ENCODE data around the gene MYPN. TPM values are rescaled to one million over a fixed set of nuclear protein-coding genes. Genes with fewer than 3 reads are reported as not detected.

The MYPN gene
- total RNA-seq, 1 experiment from 2014 or later = not detected

DNA sequence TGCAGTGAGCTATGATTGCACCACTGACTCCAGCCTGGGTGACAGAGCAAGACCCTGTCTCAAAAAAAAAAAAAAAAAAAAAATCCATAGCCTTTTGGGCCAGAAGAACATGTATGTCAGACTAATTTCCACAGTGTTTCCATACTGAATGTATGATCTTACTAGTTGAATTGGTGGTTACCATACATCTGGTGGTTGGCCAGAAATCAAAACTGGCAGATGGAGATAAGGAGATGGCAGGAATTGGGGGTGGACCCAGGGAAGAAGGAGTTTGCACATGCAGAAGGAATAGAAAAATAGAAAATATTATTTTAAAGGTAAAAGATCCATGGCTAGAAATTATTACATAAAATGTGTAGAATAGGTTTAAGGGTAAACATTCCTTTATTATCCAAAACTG is 126.3 kb downstream of the MYPN start:
- H3K79me2 ChIP-seq (ENCODE audit: insufficient read depth, low read length) = no peaks in the 10 kb centered on the region
- H4K20me1 ChIP-seq (ENCODE audit: control insufficient read depth, insufficient read depth, insufficient read length) = no peaks in the 10 kb centered on the region
- Mint-ChIP-seq H3K4me3 (no peak overlapping the region), H3K27ac (no peak overlapping the region), H3K27me3 (ENCODE audit: low read depth) (peaks cover 31% of the 10 kb centered on the region), H3K36me3 (ENCODE audit: insufficient read depth in 1 of 3, low read depth in 3 of 3) (no peaks in the 10 kb centered on the region), H3K4me1 (peaks cover 10% of the 10 kb centered on the region in 2 experiments), H3K9me3 (no peaks in the 10 kb centered on the region)
- H4K91ac ChIP-seq (ENCODE audit: insufficient read length, low read depth, low read length) = no peak overlapping the region
- H3T11ph ChIP-seq (ENCODE audit: low read length) = no peak overlapping the region
- no peak overlapping the region for H4K8ac ChIP-seq (replicated peaks; ENCODE audit: insufficient read length, low read depth, low read length)
- H3K4me1 ChIP-seq (ENCODE audit: insufficient read depth, low read length) = no peaks in the 10 kb centered on the region; the same call in 1 of the 2 replicates
- no peak overlapping the region for H3K14ac ChIP-seq (ENCODE audit: insufficient read depth, low read length)
- H2BK5ac ChIP-seq (ENCODE audit: insufficient read length, low read length) = no peak overlapping the region
- no peak overlapping the region for H3K56ac ChIP-seq (ENCODE audit: insufficient read length, low read depth, low read length)
- H3K9me3 ChIP-seq (ENCODE audit: control insufficient read depth, low read depth, low read length) = no peaks in the 10 kb centered on the region
- H3K23me2 ChIP-seq (ENCODE audit: insufficient read length, low read depth, low read length, poor library complexity, severe bottlenecking) = peaks cover 8% of the 10 kb centered on the region
- H3K27me3 ChIP-seq (ENCODE audit: insufficient read depth, low read length) = no peaks in the 10 kb centered on the region; the same call in 1 of the 2 replicates
- no peak overlapping the region for H3K27ac ChIP-seq (ENCODE audit: insufficient read length, low read depth, low read length)
- H3K18ac ChIP-seq (ENCODE audit: insufficient read length, low read depth, low read length) = no peak overlapping the region
- no peak overlapping the region for H2BK12ac ChIP-seq (ENCODE audit: insufficient read length, low read depth, low read length)
- H2BK15ac ChIP-seq (ENCODE audit: low read depth, low read length) = no peak overlapping the region
- no peak overlapping the region for H3K4ac ChIP-seq (ENCODE audit: low read depth, low read length)
- no peak for DNase-seq
- no peak overlapping the region for H2BK20ac ChIP-seq (ENCODE audit: low read depth, low read length, poor library complexity, severe bottlenecking)
- no peak overlapping the region for H2AK5ac ChIP-seq (ENCODE audit: insufficient read length, low read length)
- H2BK120ac ChIP-seq (ENCODE audit: low read depth, low read length, poor library complexity, severe bottlenecking) = no peak overlapping the region
- no peak overlapping the region for H4K5ac ChIP-seq (ENCODE audit: insufficient read length, low read depth, low read length)
- H3K79me1 ChIP-seq (ENCODE audit: insufficient read depth, low read depth, low read length, poor library complexity, severe bottlenecking) = no peaks in the 10 kb centered on the region
- no peak overlapping the region for H3K9ac ChIP-seq (ENCODE audit: extremely low read depth, insufficient read length, low read length)
- H3K23ac ChIP-seq (ENCODE audit: insufficient read length, low read depth, low read length) = no peak overlapping the region
- TF ChIP-seq, protein P1, sequence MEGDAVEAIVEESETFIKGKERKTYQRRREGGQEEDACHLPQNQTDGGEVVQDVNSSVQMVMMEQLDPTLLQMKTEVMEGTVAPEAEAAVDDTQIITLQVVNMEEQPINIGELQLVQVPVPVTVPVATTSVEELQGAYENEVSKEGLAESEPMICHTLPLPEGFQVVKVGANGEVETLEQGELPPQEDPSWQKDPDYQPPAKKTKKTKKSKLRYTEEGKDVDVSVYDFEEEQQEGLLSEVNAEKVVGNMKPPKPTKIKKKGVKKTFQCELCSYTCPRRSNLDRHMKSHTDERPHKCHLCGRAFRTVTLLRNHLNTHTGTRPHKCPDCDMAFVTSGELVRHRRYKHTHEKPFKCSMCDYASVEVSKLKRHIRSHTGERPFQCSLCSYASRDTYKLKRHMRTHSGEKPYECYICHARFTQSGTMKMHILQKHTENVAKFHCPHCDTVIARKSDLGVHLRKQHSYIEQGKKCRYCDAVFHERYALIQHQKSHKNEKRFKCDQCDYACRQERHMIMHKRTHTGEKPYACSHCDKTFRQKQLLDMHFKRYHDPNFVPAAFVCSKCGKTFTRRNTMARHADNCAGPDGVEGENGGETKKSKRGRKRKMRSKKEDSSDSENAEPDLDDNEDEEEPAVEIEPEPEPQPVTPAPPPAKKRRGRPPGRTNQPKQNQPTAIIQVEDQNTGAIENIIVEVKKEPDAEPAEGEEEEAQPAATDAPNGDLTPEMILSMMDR (conservative IDR thresholded peaks at IDR 0.05) = no peak
- no peak overlapping the region for H2AFZ ChIP-seq (ENCODE audit: low read length)
- H3K4me2 ChIP-seq (ENCODE audit: insufficient read depth, insufficient read length, low read length) = no peak overlapping the region

Measured in H9 (cell line).